RWPE2 (cell line): ENCODE measurements around the gene UNC79.

Source experiments
- ATAC-seq: fragments of 200-7000 bp; cut with Tn5 transposase; 3 replicates; pipeline ENCODE4 v1.9.1; 2021; ENCODE audit warnings: low read depth
- DNase-seq: peaks from one replicate; pipeline ENCODE4 v3.0.0-alpha.2; 2020; ENCODE audit warnings: low spot score
- H3K27ac ChIP-seq: fragments of 450-650 bp; 2 replicates; pipeline ENCODE4 v1.5.1; 2017; ENCODE audit warnings: mild to moderate bottlenecking; ENCODE audit not compliant: poor library complexity, severe bottlenecking
- H3K27me3 ChIP-seq: fragments of 250-450 bp; sonication (Bioruptor Pico); 2 replicates; pipeline ENCODE4 v1.5.1; 2021; ENCODE audit warnings: mild to moderate bottlenecking, moderate library complexity; ENCODE audit not compliant: insufficient read depth, poor library complexity, severe bottlenecking
- H3K36me3 ChIP-seq: fragments of 250-450 bp; sonication (Bioruptor Pico); 2 replicates; pipeline ENCODE4 v1.5.1; 2020; ENCODE audit warnings: low read depth, mild to moderate bottlenecking, moderate library complexity
- H3K4me1 ChIP-seq: fragments of 250-450 bp; sonication (Bioruptor Pico); 2 replicates; pipeline ENCODE4 v1.5.1; 2021; ENCODE audit warnings: mild to moderate bottlenecking, moderate library complexity; ENCODE audit not compliant: insufficient read depth, poor library complexity, severe bottlenecking
- H3K4me3 ChIP-seq: fragments of 250-450 bp; sonication (Bioruptor Pico); 2 replicates; pipeline ENCODE4 v1.5.1; 2021; ENCODE audit warnings: mild to moderate bottlenecking, moderate library complexity; ENCODE audit not compliant: severe bottlenecking
- H3K9me3 ChIP-seq: fragments of 250-450 bp; sonication (Bioruptor Pico); 2 replicates; pipeline ENCODE4 v1.5.1; 2021; ENCODE audit warnings: mild to moderate bottlenecking, moderate library complexity; ENCODE audit not compliant: severe bottlenecking
- TF ChIP-seq, protein P1 (sequence below): fragments of 450-650 bp; IDR thresholded peaks from one replicate; pipeline ENCODE4 v1.5.1; 2017; ENCODE audit warnings: mild to moderate bottlenecking, moderate library complexity; ENCODE audit not compliant: poor library complexity, severe bottlenecking

The UNC79 gene

DNA sequence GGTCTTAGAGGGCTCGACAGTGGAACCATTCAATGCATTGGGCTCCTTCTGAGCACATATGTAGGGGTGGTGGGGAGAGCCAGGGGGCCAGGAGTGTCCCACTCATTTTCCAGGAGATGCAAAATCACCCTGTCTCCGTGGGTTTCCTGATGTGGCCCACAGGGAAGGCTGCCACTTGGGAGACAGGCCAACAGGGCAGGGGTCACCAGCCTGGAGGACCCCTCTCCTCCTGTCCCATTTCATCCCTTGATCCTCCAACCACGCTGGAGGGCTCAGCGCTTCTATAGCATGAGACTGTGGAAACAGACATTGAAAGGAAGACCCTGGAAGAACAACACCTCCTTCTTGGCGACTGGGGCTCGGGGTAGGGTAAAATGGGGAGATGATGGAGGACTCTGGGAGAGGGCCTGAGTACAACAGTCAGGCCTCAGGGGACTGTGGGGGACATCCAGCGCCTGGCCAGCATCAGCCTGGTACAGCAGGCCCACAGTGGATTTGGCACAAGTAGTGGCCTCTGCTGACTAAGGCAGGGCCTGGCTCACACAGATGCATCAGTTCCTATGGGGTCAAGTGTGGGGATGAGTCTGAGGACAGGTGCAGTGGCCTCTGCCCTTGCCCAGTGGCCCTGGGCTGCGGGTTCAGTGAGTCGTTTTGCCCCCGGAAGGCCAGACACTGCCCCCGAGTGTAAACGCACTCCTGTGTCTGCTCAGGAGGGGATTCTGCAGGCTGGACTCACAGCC, 289.5 kb downstream of the UNC79 start:
- H3K27me3 ChIP-seq = no peaks in the 10 kb centered on the region
- TF ChIP-seq, protein P1, sequence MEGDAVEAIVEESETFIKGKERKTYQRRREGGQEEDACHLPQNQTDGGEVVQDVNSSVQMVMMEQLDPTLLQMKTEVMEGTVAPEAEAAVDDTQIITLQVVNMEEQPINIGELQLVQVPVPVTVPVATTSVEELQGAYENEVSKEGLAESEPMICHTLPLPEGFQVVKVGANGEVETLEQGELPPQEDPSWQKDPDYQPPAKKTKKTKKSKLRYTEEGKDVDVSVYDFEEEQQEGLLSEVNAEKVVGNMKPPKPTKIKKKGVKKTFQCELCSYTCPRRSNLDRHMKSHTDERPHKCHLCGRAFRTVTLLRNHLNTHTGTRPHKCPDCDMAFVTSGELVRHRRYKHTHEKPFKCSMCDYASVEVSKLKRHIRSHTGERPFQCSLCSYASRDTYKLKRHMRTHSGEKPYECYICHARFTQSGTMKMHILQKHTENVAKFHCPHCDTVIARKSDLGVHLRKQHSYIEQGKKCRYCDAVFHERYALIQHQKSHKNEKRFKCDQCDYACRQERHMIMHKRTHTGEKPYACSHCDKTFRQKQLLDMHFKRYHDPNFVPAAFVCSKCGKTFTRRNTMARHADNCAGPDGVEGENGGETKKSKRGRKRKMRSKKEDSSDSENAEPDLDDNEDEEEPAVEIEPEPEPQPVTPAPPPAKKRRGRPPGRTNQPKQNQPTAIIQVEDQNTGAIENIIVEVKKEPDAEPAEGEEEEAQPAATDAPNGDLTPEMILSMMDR = no peak
- no peak for ATAC-seq

GRCh38 chr14:93720981-93721483, 290.3 kb downstream of the UNC79 start:
- H3K36me3 ChIP-seq = no peaks in the 10 kb centered on the region
- H3K9me3 ChIP-seq = no peaks in the 10 kb centered on the region
- H3K27ac ChIP-seq = no peak overlapping the region
- DNase-seq = peak; percentile 48
- TF ChIP-seq, protein P1 = no peak
- H3K4me3 ChIP-seq = no peak overlapping the region
- H3K27me3 ChIP-seq = no peaks in the 10 kb centered on the region
- no peaks in the 10 kb centered on the region for H3K4me1 ChIP-seq
- no peak for ATAC-seq

More for the DNA sequence above, 289.5 kb downstream of the UNC79 start:
- H3K4me3 ChIP-seq = no peak overlapping the region
- H3K36me3 ChIP-seq = no peaks in the 10 kb centered on the region
- peak; percentile 45 for DNase-seq
- no peaks in the 10 kb centered on the region for H3K9me3 ChIP-seq
- H3K4me1 ChIP-seq = no peaks in the 10 kb centered on the region
- no peak overlapping the region for H3K27ac ChIP-seq

GRCh38 chr14:93723001-93723400, 292.3 kb downstream of the UNC79 start:
- Histone ChIP-seq H3K27me3 (no peaks in the 10 kb centered on the region), H3K36me3 (no peaks in the 10 kb centered on the region), H3K9me3 (no peaks in the 10 kb centered on the region), H3K27ac (no peak overlapping the region), H3K4me1 (no peaks in the 10 kb centered on the region), H3K4me3 (no peak overlapping the region)
- TF ChIP-seq, protein P1 = no peak
- peak; percentile 22 for DNase-seq
- no peak for ATAC-seq

DNA sequence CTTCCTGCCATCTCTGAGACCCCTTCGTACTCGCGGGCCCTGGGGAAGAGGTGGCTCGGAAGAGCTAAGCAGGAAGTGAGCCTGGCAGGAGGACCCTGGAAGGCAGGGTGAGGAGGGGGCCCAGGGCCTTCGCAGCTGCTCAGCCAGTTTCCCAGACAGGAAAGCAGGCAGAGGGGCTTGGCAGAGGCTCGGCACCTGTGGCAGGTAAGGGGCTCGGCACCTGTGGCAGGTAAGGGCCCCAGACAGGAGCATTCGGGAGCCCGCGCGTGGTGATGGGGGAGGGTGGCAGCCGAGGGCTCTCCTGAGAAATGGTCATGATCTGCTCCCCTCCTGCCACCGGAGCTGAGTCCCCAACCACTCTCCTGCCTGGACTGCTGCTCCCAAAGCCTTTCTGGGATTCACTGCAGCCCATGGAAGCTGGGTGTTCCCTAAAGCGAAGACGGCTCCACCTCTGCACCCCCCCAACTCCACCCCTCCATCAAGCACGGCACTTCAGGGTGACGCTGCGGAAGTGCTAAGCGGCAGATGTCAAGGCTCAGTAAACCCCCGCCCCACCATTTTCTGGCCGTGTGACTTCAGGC, 294.4 kb downstream of the UNC79 start:
- H3K9me3 ChIP-seq = no peaks in the 10 kb centered on the region
- no peaks in the 10 kb centered on the region for H3K4me1 ChIP-seq
- ATAC-seq (no peak), DNase-seq (peak; percentile 51)
- TF ChIP-seq, protein P1 = no peak
- H3K36me3 ChIP-seq = no peaks in the 10 kb centered on the region
- H3K4me3 ChIP-seq = no peak overlapping the region
- no peaks in the 10 kb centered on the region for H3K27me3 ChIP-seq
- no peak overlapping the region for H3K27ac ChIP-seq

GRCh38 chr14:93725993-93726392, 295.3 kb downstream of the UNC79 start:
- H3K27me3 ChIP-seq = no peaks in the 10 kb centered on the region
- no peaks in the 10 kb centered on the region for H3K4me1 ChIP-seq
- H3K9me3 ChIP-seq = no peaks in the 10 kb centered on the region
- H3K4me3 ChIP-seq = no peak overlapping the region
- DNase-seq (no peak), ATAC-seq (no peak)
- H3K36me3 ChIP-seq = no peaks in the 10 kb centered on the region
- no peak overlapping the region for H3K27ac ChIP-seq
- TF ChIP-seq, protein P1 = no peak
